Anterior cingulate cortex (tissue), 58 donors: Measurements from ENCODE around the gene SHB.
A peak's percentile ranks its signal among the peaks of the same experiment; 100 is the strongest.

ENCODE experiments used
- DNase-seq, 58 donors: peaks; one replicate each; lab custom pipeline; 2025; lab: John Stamatoyannopoulos, UW

SHB gene

GRCh38 chr9:38015906-38016305 is 53.1 kb downstream of the SHB start:
- DNase-seq, result no peak

DNA sequence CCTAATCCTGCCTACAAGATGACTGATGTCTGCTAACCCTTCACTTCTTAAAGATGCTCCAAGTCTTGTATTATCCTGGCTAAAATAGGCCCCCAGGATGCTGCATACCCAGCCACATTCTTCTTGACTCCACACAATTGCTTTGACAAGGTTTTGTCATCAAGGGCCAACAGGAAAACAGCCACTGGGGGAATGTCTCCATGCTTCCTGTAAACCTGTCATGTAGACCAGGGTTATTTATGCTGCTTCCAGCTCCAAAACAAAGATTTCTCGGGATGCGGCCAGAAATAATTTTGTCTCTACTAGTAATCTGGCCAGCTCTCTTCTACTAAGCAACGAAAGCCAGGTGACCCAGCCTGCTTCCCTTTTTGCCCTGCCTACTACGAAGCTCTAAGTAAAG is 53.8 kb downstream of the SHB start:
- no peak for DNase-seq

DNA sequence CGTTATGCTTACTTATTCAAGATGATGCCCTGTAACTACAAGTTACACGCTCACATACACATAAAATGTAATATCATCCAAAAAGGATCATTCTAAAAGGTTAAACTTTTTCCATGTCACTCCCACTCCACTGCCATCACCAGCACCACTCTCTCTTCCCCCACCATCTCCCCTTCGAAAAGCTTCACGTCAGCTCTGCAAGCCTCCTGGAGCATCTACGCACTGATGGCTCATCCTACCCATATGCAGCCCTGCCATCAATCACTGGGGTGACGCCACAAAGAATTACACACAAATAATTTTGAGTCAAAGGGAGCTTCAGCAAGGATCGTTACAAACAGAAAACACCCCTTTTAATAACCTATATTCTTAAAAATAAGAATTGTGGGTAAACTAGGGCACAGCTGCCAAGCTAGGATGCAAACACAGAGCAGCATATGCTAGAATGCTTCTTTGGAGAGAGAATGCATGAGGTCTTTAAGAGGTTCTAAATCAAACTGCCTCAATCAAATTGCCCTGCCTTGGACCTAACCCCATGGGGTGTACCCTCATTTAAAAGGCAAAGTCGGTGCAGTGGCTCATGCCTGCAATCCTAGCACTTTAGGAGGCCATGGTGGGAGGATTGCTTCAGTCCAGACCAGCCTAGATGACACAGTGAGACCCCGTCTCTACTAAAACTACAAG is 56.1 kb downstream of the SHB start:
- DNase-seq, result peak in 1 of 58 donors; percentile 24

DNA sequence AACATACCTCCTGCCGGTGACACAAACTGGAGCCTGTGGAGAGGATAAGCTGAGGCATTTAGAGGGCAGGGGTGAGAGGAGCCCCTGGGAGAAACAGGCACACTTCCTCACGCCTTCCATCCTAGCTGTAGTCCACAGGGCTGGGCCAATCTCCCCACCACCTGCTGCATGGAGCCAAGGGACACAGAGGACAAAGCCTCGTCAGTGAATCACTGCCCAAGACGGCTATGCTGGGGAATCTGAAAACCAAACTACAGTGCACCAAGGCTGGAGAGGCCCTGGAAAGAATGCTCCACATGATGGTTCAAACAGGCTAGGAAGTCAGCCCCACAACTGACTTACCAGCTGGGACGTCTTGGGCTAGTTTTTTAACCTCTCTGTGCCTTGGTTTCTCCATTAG is 57.0 kb downstream of the SHB start:
- DNase-seq, result no peak

DNA sequence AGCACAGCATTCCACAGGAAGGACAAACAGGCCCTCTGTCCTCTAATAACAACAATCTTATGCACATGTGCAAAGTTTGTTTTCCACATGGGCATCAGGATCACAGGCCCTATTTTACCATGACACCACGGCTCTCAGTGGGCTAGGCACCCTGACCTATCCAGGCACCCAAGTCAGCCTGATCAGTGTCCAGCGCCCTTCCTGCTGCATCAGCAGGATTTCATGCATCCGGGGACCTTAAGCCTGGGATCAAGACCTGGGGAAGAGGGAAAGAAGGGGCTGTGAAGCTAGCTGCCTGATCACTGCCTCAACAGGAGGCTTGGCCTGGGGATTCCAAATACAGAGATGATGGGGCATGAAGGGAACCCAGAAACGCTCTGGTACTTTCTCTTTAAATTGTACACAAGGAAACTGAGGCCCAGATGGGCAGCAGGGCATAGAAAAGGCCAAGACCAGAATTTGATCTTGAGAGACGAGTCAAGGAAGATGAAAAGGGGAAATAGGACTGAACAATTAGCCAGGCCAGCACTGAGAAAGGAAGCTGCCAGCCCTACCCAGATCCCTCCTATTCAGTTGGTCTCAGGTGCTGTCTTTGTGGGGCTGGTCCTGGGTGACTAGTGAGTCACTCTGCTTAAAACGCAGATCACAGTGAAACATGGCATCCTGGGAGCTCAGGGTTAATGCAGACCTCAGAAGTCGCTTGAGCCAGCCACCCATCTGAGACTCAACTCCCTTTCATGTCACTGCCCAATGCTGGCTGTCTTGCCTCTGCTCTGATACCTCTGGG is 57.9 kb downstream of the SHB start:
- DNase-seq, result no peak

- no peak for DNase-seq
These were observed 59.0 kb downstream of the SHB start for GRCh38 chr9:38009990-38010389.

- no peak for DNase-seq
These were observed 60.0 kb downstream of the SHB start for GRCh38 chr9:38009035-38009501.

- peak in 3 of 58 donors; percentile 8 to 15 (median 14) for DNase-seq
These were observed 60.6 kb downstream of the SHB start for GRCh38 chr9:38008168-38009034.

DNA sequence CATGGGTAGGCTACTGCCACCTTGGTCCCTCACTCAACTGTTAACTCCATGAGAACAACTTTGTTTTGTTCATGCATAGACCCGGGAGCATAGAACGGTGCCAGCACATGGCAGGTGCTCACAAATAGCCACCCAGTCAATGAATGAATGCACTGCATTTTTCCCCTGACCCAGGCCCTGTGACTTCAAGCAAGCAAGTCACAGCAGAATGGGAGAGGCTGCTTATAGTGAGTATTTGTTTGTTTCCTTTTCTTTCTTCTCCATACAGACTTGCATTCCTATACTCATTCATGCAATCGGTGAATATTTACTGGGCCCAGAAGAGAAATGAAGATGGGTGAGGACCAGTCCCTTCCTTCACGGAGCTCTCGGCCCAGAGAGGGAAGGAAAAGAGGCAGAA is 62.0 kb downstream of the SHB start:
- peak in 1 of 58 donors; percentile 12 for DNase-seq

DNA sequence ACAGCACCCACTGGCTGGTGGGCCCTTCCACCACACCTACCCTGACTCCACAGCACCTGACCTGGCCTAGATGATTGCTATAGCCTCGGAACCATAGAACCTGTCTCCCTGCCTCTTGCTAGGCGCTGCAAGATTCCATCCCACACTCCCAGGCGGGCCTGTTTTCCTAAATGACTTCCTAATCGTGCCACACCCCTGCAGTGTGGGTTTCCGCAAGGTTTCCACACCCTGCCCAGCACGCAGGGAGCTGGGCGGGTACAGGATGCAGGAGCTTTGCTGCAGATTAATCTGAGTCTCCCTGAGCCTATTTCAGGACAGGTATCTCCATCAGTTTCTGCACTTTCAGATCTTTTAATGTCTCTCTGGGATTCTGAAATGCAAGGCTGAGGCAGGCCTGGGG is 62.9 kb downstream of the SHB start:
- peak in 1 of 58 donors; percentile 24 for DNase-seq

- no peak for DNase-seq
These were observed 64.0 kb downstream of the SHB start for GRCh38 chr9:38004809-38005560.

DNA sequence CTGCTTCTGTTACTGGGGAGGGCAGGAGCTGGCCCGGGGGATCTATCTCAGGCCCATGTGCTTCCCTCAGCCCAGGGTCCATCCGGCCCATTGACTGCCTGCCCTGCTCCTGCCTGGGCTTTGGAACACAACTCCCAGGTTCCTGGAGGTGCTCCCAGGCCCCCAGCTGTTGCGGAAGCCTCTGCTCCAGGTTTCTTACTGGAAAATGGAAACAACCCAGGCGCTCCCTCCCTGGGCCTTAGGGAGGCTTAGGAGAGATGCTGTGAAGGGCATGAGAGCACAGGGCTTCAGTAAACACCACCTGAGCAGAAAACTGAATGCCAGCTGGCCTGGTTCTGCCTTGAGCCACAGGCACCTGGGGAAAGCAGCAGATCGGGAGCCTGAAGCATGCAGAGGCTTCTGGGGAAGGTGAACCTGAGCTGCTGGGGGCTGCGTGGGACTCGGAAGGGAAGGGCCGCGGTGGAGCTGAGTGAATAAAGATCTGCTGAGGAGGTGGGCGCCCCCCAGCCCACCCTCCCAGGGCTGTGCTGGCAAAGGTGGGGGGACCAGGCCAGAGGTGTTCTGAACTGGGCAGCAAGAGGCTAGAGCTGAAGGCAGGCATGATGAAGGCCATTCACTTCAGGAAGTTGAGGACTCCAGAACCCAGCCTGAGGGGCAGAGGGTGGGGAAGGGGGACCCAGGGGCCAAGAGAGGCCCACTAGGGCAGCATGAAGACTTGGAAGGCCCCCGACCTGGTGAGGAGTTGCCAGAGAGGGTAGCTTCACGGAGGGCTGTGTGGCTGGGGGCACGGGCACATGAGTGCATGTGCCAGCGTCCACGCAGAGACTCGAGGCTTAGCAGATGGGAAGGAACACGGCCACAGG is 64.8 kb downstream of the SHB start:
- no peak for DNase-seq

DNA sequence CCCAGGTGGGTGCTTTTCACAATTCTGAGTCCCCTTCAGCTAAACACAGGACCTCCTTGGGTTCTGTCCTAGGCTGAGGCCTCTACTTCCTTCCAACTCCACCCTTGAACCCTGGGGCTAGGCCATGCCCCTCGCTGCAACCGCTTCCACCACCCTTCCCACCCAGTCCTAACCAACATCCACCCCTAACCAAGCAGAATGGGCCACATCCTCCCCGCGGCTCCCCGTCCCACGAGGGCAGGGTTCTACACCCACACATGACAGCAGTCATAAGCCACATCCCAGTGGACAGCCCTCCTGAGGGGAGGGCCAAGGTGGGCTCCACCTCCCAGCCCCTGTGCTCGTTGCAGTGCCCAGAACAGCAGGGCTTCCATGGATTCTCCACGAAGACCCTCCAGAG is 65.8 kb downstream of the SHB start:
- no peak for DNase-seq

DNA sequence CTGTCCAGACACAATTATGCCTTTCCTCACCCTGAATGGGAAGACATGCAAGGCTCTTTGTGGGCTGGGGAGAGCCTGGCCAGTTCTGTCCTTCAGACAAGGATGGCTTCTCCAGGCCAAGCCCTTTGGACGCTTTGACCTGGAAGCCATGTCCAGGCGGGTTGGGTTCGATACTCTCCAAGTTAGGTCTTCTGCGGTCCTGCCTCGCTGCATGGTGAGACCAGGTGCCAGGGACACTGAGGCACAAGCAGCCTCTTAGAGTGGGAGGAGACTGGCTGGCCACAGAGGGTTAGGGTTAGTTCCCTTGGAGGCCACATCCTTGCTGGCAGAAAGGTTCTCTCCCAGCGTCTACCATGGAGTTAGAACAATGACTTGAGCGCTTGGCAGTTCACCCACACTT is 67.6 kb downstream of the SHB start:
- no peak for DNase-seq

- DNase-seq, result no peak
These were observed 68.3 kb downstream of the SHB start for GRCh38 chr9:38000735-38001134.

DNA sequence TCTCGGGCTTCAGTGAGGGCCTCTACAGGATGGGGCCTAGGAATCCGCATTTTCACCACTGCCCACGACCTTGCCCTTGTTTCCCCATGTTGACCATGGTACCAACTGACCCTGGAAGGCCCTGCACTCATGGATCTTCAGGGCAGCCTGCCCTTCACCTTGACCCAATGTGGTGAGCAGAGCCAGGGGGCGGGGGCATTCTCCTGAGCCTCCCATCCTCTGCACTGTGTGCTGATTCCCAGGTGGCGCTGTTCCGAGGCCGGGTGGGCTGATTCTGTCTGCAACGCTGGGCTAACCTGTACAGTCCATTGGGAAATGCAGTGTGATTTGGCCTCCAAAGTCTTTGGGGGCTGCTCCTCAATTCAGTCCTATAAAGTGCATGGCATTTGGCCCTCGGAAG is 68.7 kb downstream of the SHB start:
- no peak for DNase-seq

DNA sequence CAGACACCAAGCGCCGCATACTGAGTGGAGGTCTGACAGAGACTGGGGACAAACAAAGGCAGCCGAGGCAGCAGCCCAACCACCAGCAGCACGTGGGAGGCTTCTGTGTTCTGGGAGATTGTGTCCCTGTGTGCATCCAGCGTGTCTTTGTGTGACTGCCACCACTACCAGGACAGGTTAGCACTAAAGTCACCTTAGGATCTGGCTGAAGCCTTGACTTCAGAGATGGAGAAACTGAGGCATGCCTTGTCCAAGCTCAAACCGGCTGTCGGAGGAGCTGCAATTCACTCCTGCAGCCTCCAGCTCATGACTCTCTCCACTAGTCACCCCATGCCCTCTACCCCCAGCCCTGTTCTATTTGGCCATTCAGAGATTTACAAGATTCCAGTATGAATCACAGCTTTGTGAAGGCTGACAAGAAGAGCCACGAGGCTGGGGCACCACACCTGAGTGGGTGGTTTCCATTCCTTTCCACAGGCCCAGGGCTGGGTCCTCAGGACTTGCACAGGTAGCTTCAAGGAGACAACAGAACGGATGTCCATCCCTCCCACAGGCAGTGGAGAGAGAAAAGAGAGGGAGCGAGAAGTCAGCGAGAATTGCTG is 69.3 kb downstream of the SHB start:
- peak in 37 of 58 donors; percentile 14 to 83 (median 55) for DNase-seq

GRCh38 chr9:37998881-37999587 is 70.0 kb downstream of the SHB start:
- peak in 1 of 58 donors; percentile 17 for DNase-seq
